ENCODE data around the gene COMMD4. TPM values are rescaled to one million over a fixed set of nuclear protein-coding genes. Genes with fewer than 3 reads are reported as not detected.

The COMMD4 gene
- total and polyA plus RNA-seq, 10 of the 15 experiments (the other 5 are each of a cell fraction or from before 2014, with no cell fraction given) = 14.5 to 118 (median 75.3) TPM

- no peak for ATAC-seq
- ChIA-PET SMC1A (ENCODE audit: uncharacterized antibody, unreplicated experiment) (no interaction called here), CTCF (no interaction called here), RAD21 (ENCODE audit: unreplicated experiment) (no interaction called here), POLR2A (interaction anchor here (0.5 kb wide), 1 partner anchor 178 kb away, joined by 3 read pairs; no protein-coding TSS in a partner anchor)
- BruUV-seq (replicated peaks) = no TSS peak
- no peak overlapping the region for H2AFZ ChIP-seq (ENCODE audit: control insufficient read depth, low read depth, low read length)
- no peaks in the 10 kb centered on the region for H4K20me1 ChIP-seq (ENCODE audit: control insufficient read depth, insufficient read depth)
- no peaks in the 10 kb centered on the region for H3K79me2 ChIP-seq (ENCODE audit: control insufficient read depth, insufficient read depth, low read length)
- H3K4me3 ChIP-seq = no peak overlapping the region
- intact Hi-C loops (cut with micrococcal nuclease; ENCODE audit: unreplicated experiment) = no loop called here
- H3K36me3 ChIP-seq (ENCODE audit: control insufficient read depth in 2 of 2, insufficient read depth in 2 of 2, low read length in 1 of 2) = no peaks in the 10 kb centered on the region; a peak in 3 of 4 replicates
- H3K4me1 ChIP-seq (ENCODE audit: control insufficient read depth, insufficient read depth, low read length) = no peaks in the 10 kb centered on the region
- no peak overlapping the region for H3K9ac ChIP-seq (ENCODE audit: control insufficient read depth, insufficient read depth, low read length)
- H3K9me3 ChIP-seq (replicated peaks; ENCODE audit: control insufficient read depth, insufficient read depth, low read length) = no peaks in the 10 kb centered on the region; the same call in 2 of the 3 replicates
- H3K27me3 ChIP-seq (replicated peaks in 1 of 2; ENCODE audit: control insufficient read depth in 2 of 2, insufficient read depth in 2 of 2, low read length in 1 of 2) = no peaks in the 10 kb centered on the region
- no peak overlapping the region for H3K27ac ChIP-seq (ENCODE audit: control insufficient read depth, insufficient read depth)
- H3K4me2 ChIP-seq (ENCODE audit: control insufficient read depth, insufficient read depth) = no peak overlapping the region
- DNase-seq (ENCODE audit: low read depth, low spot score) = no peak
- TF ChIP-seq NFYA (IDR thresholded peaks at IDR 0.05; ENCODE audit: borderline replicate concordance, low read depth, low read length) (no peak), E4F1 (IDR thresholded peaks at IDR 0.05; ENCODE audit: borderline replicate concordance, partially characterized antibody) (no peak), POLR2AphosphoS5 (IDR thresholded peaks at IDR 0.05; ENCODE audit: low read length) (0 out of 2 replicates have a peak, but pooled peaks have one; percentile 30), KDM1A (IDR thresholded peaks at IDR 0.05; ENCODE audit: borderline replicate concordance) (no peak), SUZ12 (IDR thresholded peaks at IDR 0.05; ENCODE audit: unreplicated experiment) (no peak)
- WGBS (ENCODE audit: insufficient coverage, insufficient replicate concordance, low lambda C conversion rate, missing lambda C conversion rate) = 96% methylated on average over 20 of the region's 20 CpGs
- no peak for FAIRE-seq
- in situ Hi-C loops (cut with MboI) = no loop called here
Measured at GRCh38 chr15:75356517-75356916, 20.7 kb downstream of the COMMD4 start.

Measured in GM12878 (cell line).